Thoracic aorta (tissue), 2 donors: Measurements from ENCODE around the gene TAF9. TPM values are rescaled to one million over a fixed set of nuclear protein-coding genes. Genes with fewer than 3 reads are reported as not detected.

Source experiments
- ATAC-seq: fragments of 150-250 bp; one replicate; pipeline ENCODE4 v1.8.0; 2017; ENCODE audit warnings: low read depth; ENCODE audit not compliant: insufficient number of reproducible peaks, low FRiP score
- DNase-seq: peaks from one replicate; pipeline ENCODE4 v3.0.0-alpha.2; 2020; ENCODE audit warnings: low spot score
- H3K27ac ChIP-seq, 2 donors: fragments of 200-600 bp; sonication (generic); 1 replicate in 1 of 2; 2 replicates in 1 of 2; pipeline ENCODE4 v1.5.1; 2016; ENCODE audit warnings: mild to moderate bottlenecking in 2 of 2, moderate library complexity in 2 of 2
- H3K27me3 ChIP-seq: fragments of 200-600 bp; sonication (generic); replicated peaks from 2 replicates; pipeline ENCODE4 v1.6.0; 2016; ENCODE audit warnings: mild to moderate bottlenecking; ENCODE audit not compliant: insufficient read depth
- H3K36me3 ChIP-seq: fragments of 200-600 bp; sonication (generic); one replicate; pipeline ENCODE4 v1.5.1; 2016
- H3K4me1 ChIP-seq, 2 donors: fragments of 200-600 bp; sonication (generic); 1 replicate in 1 of 2; 2 replicates in 1 of 2; pipeline versions ENCODE4 v1.5.1 to v1.6.0; 2016; ENCODE audit warnings: low read depth in 2 of 2, mild to moderate bottlenecking in 1 of 2; ENCODE audit not compliant: control insufficient read depth in 1 of 2
- H3K4me3 ChIP-seq: fragments of 200-600 bp; sonication (generic); 2 replicates; pipeline ENCODE4 v1.5.1; 2016; ENCODE audit warnings: mild to moderate bottlenecking
- H3K9me3 ChIP-seq: fragments of 200-600 bp; sonication (generic); 2 replicates; pipeline ENCODE4 v1.5.1; 2016
- CTCF ChIP-seq: fragments of 200-600 bp; sonication (generic); IDR thresholded peaks from one replicate; pipeline ENCODE4 v1.5.1; 2019; ENCODE audit warnings: antibody characterized with exemption
- total RNA-seq, 2 donors: library from RNA; depleted of rRNA; stranded (reverse); fragments of >200 nt; gene quantifications; one replicate each; pipeline versions ENCODE4 v1.1.0 to v1.2.3, GENCODE V29; 2016

The TAF9 gene
- total RNA-seq, 2 donors from 2014 or later: 7.9 to 40.8 TPM

- ATAC-seq (no peak), DNase-seq (no peak)
- Histone ChIP-seq H3K4me1 (no peaks in the 10 kb centered on the region), H3K9me3 (no peaks in the 10 kb centered on the region), H3K27ac (no peak overlapping the region), H3K4me3 (no peak overlapping the region), H3K27me3 (no peaks in the 10 kb centered on the region), H3K36me3 (peaks cover 9% of the 10 kb centered on the region)
- no peak for TF ChIP-seq CTCF
Observed at GRCh38 chr5:69317391-69317790, 51.9 kb downstream of the TAF9 start.

GRCh38 chr5:69315972-69316371, 53.3 kb downstream of the TAF9 start:
- DNase-seq (no peak), ATAC-seq (no peak)
- Histone ChIP-seq H3K4me1 (no peaks in the 10 kb centered on the region), H3K4me3 (no peak overlapping the region), H3K36me3 (peaks cover 9% of the 10 kb centered on the region), H3K27ac (no peak overlapping the region), H3K9me3 (no peaks in the 10 kb centered on the region), H3K27me3 (no peaks in the 10 kb centered on the region)
- TF ChIP-seq CTCF: no peak

Other genes with a start within 250 kb of the TAF9 start
- 1 to 10 TPM in 1 of 2 donors, not detected in 1; 9.4 TPM for gene CCNB1, start 202.4 kb downstream of the TAF9 start, total RNA-seq
- gene CENPH, start 179.9 kb downstream of the TAF9 start, total RNA-seq: 1 to 10 TPM; 1.3 to 1.8 TPM
- gene CDK7, start 134.6 kb downstream of the TAF9 start, total RNA-seq: 10 to 100 TPM in 1 of 2 donors, 1 to 10 TPM in 1; 9.2 to 23.4 TPM
- gene CCDC125, start 36.7 kb downstream of the TAF9 start, total RNA-seq: 1 to 10 TPM; 6.1 to 9.6 TPM
- 10 to 100 TPM in 1 of 2 donors, 1 to 10 TPM in 1; 9.1 to 36.8 TPM for gene AK6, start within 50 bp of the TAF9 start, total RNA-seq
- 10 to 100 TPM; 19.4 to 23.9 TPM for gene RAD17, start 298 bp upstream of the TAF9 start, total RNA-seq
- gene MARVELD2, start 45.6 kb upstream of the TAF9 start, total RNA-seq: 1 to 10 TPM in 1 of 2 donors, under 1 TPM in 1; 0.81 to 2.4 TPM
- gene OCLN, start 123.3 kb upstream of the TAF9 start, total RNA-seq: 1 to 10 TPM; 4.0 to 8.5 TPM
- 10 to 100 TPM in 1 of 2 donors, 1 to 10 TPM in 1; 9.3 to 24.4 TPM for gene GTF2H2C, start 190.7 kb upstream of the TAF9 start, total RNA-seq